HG02970 (cell line): ENCODE measurements around the gene DDX54.
"Not testable (repeated sequence)": the region's sequence is repeated elsewhere in the genome, so short reads cannot be mapped to it uniquely, and the experiment has no call there.

Experiments
- ATAC-seq: cut with Tn5 transposase; IDR thresholded peaks from one replicate; pipeline ENCODE4 v1.9.1; 2021; ENCODE audit warnings: mild to moderate bottlenecking, moderate library complexity, moderate number of reproducible peaks; ENCODE audit not compliant: unreplicated experiment, low FRiP score

DDX54 gene

DNA sequence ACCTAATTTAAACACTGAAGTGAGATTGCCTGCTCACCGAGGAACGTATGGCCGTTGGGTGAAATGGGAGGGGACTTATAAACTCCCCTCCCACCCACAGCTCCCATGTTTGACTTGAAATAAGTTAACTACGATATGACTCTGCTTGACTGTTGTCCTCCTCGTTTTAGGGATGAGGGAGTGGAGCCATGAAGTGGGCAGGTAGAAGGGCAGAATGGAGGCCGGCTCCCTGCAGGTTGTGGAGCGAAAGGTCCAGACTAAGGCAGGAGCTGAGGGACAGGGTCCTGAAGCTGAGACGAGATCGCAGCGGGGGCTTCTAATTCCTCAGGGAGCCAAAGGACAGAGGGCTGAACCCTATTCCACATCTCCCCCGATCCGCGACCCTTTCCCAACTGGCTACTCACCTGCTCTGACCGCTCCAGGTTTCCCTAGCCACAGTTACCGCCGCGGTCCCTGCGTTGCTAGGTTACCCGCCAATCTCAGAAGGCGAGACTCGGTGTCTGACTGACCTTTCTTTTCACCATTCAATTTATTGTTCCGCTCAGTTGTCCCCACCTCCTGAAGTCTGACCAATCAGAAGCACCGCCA lies 35.4 kb upstream of the DDX54 start:
- ATAC-seq, result no peak

DNA sequence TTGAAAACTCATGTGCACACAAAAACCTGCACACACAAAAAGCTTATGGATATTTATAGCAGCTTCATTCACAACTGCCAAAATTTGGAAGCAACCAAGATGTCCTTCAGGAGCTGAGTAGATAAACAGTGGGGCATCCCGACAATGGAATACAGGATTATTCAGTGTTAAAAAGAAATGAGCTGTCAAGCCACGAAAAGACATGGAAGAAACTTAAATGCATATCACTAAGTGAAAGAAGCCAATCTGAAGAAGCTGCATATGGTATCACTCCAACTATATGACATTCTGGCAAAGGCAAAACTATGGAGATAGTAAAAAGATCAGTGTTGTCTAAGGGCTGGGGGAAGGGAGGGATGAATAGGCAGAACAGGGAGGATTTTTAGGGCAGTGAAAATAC lies 30.7 kb upstream of the DDX54 start:
- ATAC-seq, result no peak

GRCh38 chr12:113214895-113215400 lies 29.7 kb upstream of the DDX54 start:
- ATAC-seq, result no peak

GRCh38 chr12:113211160-113211559 lies 25.9 kb upstream of the DDX54 start:
- no peak for ATAC-seq

DNA sequence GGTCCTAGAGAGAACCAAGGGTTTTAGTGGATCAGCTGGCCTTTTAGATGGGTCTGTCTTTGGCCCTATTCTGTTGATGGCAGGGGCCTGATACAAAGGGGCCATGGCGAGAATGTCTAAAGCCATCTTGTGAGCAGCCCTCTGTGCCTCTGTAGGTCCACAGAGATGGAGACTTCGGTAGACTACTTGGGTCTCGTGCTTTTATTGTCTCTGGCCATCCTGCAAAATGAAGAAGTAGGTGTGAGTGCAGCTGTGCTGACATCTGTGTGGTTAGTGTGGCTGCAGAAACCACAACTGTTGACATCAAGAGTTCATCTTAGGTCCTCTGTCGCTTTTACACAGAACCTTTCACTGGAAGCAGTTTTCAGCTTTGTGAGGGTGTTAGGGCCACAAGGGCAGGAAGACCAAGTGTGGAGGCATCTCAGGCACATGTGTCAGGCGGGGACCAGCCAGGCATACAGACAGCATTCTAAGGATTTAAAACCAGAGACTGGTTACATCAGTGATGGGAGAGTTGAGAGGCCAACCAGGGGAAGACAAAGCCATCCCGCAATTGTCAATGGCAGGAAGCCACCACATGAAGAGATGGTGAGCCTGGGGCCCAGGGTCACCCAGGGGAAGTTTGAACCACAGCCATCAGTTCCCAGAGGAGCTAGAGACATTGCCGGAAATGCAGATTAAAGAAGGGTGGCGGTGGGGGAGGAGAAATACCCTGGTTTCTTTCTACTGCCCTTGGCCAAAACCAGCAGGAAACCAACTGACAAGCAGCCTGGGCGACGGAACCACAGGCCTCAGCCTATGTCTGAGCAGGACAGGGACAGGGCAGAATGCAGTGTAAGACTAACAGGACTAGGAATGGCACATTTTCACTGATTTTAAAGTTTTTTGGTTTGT lies 23.0 kb upstream of the DDX54 start:
- ATAC-seq, result peak; percentile 70

- peak; percentile 15 for ATAC-seq
These were observed 22.3 kb upstream of the DDX54 start for GRCh38 chr12:113207613-113208040.

DNA sequence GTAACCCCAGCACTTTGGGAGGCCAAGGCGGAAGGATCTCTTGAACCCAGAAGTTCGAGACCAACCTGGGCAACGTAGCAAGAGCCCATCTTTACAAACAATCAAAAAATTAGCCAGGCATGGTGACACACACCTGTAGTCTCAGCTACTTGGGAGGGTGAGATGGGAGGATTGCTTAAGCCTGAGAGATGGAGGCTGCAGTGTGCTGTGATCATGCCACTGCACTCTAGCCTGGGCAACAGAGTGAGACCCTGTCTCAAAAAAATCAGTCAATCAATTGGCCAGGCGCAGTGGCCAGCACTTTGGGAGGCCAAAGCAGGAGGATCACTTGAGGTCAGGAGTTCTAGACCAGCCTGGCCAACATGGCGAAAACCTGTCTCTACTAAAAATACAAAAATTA lies 21.5 kb upstream of the DDX54 start:
- not testable (repeated sequence) for ATAC-seq

GRCh38 chr12:113204804-113205203 lies 19.5 kb upstream of the DDX54 start:
- ATAC-seq, result no peak

GRCh38 chr12:113203852-113204760 lies 18.8 kb upstream of the DDX54 start:
- ATAC-seq, result no peak

DNA sequence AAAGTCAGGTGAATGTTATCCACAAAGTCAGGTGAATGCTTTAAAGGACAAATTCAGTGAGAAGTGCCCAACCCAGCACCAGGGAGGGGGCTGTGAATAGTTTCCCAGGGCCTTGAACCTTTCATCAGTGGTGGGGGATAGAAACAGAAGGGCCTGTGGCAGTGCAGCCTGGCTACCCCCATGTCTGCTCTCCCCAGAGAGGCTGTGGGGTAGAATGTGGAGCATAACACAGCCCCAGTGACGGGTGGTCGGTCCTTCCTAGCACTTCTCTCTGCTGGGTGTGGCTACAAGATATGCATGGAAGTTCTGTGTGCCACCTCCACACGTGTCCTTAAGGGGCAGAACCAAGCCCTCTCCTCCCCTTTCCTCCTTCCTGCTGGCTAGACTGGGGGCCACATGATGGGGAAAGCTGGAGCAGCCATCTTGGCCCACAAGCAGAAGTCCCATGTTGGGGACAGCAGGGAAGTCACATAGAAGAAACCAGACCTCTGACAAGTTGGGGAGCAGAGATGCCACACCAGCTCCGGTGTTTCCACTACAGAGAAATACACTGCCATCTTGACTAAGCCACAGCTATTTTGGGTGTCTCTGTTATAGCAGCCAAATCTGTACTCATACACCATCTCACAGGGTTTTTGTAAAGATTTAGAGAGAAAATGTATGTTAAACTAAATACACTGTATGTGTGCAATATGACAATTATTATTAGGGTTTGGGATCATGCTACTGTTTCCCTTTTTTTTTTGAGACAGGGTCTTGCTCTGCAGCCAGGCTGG lies 17.2 kb upstream of the DDX54 start:
- ATAC-seq, result no peak

DNA sequence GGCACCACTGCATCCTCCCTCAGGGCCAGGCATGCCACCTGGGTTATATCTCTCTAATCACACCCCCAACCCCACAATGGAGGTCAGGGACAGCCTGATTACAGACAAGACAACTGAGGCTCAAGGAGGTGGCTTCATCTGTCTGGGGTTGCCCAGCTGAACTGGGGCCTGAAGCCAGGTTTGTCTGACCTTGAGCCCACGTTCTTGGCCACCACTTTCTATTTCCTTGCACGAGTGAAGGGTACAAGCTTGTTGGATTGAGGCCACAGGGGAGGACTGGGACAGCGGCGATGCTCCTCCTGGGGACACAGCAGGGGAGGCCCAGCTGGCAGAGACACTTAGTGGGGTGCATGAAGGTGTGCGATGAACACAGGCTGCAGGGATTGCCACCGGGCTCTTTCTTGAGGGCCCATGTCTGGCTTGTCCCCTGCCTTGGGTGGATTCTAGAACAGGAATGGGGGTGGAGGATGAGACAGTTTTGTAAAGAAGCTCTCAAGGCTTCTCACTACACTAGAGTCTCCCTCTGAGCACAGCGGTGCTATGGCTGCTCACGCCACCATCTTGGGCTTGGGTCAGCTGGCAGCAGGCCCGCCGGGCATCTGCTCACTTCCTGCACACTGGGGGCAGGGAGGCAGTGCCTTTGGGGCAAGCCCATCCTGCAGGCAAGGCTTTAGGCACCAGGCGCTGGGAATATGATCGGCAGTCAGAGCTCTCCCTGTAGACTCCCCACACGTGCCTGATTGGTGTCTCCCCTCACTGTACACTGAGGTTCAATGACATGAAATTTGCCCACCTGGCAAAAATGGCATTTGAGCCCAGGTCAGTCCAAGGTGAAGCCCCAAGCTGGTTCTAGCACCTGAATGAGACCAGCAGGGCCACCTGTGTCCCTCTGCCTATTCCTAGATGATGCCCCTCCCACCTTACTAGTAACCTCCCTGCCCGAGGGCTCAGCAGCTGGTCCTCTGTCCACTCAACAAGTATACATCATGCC lies 16.2 kb upstream of the DDX54 start:
- no peak for ATAC-seq

- ATAC-seq, result no peak
These were observed 14.9 kb upstream of the DDX54 start for GRCh38 chr12:113200021-113200797.

GRCh38 chr12:113198296-113198695 lies 13.0 kb upstream of the DDX54 start:
- no peak for ATAC-seq

- no peak for ATAC-seq
These were observed 12.3 kb upstream of the DDX54 start for GRCh38 chr12:113197518-113198077.

DNA sequence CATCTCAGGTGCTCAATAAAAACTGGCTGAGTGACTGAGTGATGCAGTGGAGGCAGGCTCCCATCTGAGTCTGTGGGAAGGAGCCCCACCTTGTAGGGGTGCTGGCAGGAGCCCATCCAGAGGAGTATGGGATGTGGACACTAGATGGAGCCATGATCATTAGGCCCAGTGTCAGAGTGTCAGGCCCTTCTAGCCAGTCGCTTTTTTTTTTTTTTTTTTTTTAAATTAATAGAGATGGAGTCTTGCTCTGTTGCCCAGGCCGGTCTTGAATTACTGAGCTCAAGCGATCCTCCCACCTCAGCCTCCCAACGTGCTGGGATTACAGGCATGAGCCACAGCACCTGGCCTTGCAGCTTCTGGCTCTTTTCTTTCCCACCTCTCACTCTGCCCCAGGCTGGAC lies 11.7 kb upstream of the DDX54 start:
- ATAC-seq, result no peak

DNA sequence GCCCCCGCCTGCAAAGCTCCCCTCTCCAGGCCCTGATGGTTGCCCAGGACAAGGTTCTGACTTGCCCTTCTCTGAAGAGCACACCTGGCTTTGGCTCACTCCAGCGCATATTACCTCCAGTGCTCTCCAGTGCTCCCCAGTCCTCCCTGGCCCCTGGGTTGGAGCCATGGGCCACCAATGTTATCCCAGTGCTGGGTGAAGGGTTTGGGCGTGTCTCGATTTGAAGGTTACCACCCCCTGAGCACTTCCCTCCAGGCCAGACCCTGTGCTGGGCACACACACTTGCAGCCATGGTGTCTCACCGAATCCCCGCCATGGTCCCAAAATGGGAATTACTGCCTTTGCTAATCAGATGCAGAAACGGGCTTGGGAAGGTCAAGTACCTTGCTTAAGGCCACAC lies 11.3 kb upstream of the DDX54 start:
- ATAC-seq, result no peak

DNA sequence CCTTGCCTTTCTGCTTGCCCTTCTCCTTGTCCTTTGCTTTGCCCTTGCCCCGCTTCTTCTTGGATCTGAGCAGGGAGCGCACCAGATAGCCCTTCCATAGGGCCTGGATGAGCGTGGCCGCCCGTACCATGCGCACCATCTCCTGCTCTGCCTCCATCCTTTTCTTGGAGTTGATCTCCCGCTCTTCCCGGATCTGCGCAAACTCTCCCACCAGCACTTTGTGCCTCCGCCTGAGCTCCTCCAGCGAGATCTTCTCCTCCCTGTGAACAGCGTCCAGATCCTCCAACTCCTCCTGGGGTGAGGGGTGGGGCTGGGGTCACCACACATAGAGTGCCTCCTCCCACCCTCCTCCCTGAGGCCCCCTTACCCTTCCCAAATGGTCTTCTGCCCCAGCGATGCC lies 10.3 kb upstream of the DDX54 start:
- no peak for ATAC-seq

DNA sequence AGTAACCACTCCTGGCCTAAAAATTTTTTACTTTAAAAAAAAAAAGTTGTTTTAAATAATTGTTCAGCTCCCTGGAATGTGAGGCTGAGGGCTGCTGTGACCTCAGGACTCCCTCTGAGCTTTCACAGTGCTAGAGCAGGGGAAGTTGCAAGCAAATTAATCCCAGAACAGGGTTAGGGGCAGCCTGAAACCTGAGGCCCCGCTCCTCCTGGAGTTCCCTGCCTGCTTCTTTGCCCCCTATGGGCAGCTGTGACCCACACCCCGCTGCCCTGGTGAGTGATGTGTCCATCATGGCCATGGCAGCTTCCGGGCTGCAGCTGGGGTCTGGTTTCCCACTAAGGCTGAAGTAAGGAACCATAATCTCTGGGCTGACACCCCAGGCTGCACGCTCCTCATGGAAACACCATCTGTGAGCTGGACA lies 9.7 kb upstream of the DDX54 start:
- no peak for ATAC-seq
